Tibial nerve (tissue), 4 donors: ENCODE data around the gene DHRS11. TPM values are rescaled to one million over a fixed set of nuclear protein-coding genes. Genes with fewer than 3 reads are reported as not detected.
A peak's percentile ranks its signal among the peaks of the same experiment; 100 is the strongest.

Experiments used
- DNase-seq, 2 donors: peaks; one replicate each; pipeline ENCODE4 v3.0.0-alpha.2; 2019; ENCODE audit warnings: low spot score in 2 of 2
- H3K27ac ChIP-seq, 4 donors: fragments of 200-600 bp; sonication (generic) in 3 of 4; one replicate each; pipeline ENCODE4 v1.5.1; 2017 to 2019; ENCODE audit warnings: mild to moderate bottlenecking in 1 of 4
- H3K27me3 ChIP-seq, 2 donors: fragments of 200-600 bp; sonication (generic) in 1 of 2; one replicate each; pipeline versions ENCODE4 v1.5.1 to v1.6.0; 2017 to 2019
- H3K36me3 ChIP-seq, 3 donors: fragments of 200-600 bp; sonication (generic); one replicate each; pipeline ENCODE4 v1.5.1; 2018 to 2019
- H3K4me1 ChIP-seq, 4 donors: fragments of 200-600 bp; sonication (generic) in 3 of 4; one replicate each; pipeline ENCODE4 v1.5.1; 2017 to 2019
- H3K4me3 ChIP-seq, 4 donors: fragments of 200-600 bp; sonication (generic) in 3 of 4; one replicate each; pipeline ENCODE4 v1.5.1; 2017 to 2019; ENCODE audit warnings: mild to moderate bottlenecking in 1 of 4, moderate library complexity in 1 of 4
- H3K9me3 ChIP-seq, 4 donors: fragments of 200-600 bp; sonication (generic) in 3 of 4; one replicate each; pipeline ENCODE4 v1.5.1; 2017 to 2019
- EP300 ChIP-seq, 2 donors: sonication (generic); formaldehyde crosslinking; IDR thresholded peaks; one replicate each; pipeline ENCODE4 v1.6.1; 2017; ENCODE audit warnings: antibody characterized with exemption in 2 of 2, mild to moderate bottlenecking in 1 of 2
- POLR2A ChIP-seq, 2 donors: fragments of 450-650 bp; IDR thresholded peaks; one replicate each; pipeline ENCODE4 v1.6.1; 2017; ENCODE audit warnings: antibody characterized with exemption in 2 of 2, mild to moderate bottlenecking in 2 of 2, moderate library complexity in 2 of 2
- WGBS, 2 donors: methylation state at CpG; one replicate each; pipeline ENCODE4 v1.1.5; 2018; 5-methylcytosine and 5-hydroxymethylcytosine counted together
- total RNA-seq, 4 donors: library from RNA; depleted of rRNA; stranded (reverse); fragments of >200 nt; gene quantifications; one replicate each; pipeline ENCODE4 v1.1.0, GENCODE V29; 2016
- TF ChIP-seq, protein P1 (sequence below), 5 experiments: fragments of 200-600 bp in 3 of 5; fragments of 450-650 bp in 2 of 5; sonication (generic) in 3 of 5; IDR thresholded peaks; one replicate each; pipeline ENCODE4 v1.5.1; 2016 to 2019; ENCODE audit warnings: antibody characterized with exemption in 5 of 5, mild to moderate bottlenecking in 3 of 5, moderate library complexity in 2 of 5

The DHRS11 gene
- total RNA-seq, 4 donors from 2014 or later, result 0.78 to 14.7 (median 6.9) TPM

DNA sequence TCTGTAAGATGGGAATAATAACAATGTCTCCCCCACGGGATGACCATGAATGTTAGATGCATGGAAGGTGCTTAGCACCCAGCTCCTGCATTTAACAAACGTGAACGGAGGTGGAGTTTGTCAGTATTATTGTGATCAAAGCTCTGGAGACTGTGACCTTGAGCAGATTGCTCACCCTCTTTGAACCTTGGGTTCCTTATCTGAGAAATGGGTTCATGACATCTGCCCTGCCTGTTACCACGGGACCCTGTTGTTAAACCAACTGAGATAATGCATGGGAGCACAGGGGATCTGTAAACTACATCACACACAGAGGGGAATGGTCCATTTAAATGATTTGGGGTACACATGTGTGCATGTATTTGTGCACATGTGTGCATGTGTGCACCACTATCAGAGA is 39.3 kb downstream of the DHRS11 start:
- Histone ChIP-seq H3K36me3 (no peaks in the 10 kb centered on the region), H3K4me3 (no peak overlapping the region), H3K27me3 (peaks cover 0 to 41% of the 10 kb centered on the region in 2 donors), H3K9me3 (no peaks in the 10 kb centered on the region), H3K4me1 (peaks cover 0 to 12% (median 0%) of the 10 kb centered on the region in 4 donors), H3K27ac (no peak overlapping the region)
- no peak for DNase-seq
- WGBS, 2 donors, result 74 to 81% methylated on average over 4 of the region's 4 CpGs
- TF ChIP-seq, protein P1, sequence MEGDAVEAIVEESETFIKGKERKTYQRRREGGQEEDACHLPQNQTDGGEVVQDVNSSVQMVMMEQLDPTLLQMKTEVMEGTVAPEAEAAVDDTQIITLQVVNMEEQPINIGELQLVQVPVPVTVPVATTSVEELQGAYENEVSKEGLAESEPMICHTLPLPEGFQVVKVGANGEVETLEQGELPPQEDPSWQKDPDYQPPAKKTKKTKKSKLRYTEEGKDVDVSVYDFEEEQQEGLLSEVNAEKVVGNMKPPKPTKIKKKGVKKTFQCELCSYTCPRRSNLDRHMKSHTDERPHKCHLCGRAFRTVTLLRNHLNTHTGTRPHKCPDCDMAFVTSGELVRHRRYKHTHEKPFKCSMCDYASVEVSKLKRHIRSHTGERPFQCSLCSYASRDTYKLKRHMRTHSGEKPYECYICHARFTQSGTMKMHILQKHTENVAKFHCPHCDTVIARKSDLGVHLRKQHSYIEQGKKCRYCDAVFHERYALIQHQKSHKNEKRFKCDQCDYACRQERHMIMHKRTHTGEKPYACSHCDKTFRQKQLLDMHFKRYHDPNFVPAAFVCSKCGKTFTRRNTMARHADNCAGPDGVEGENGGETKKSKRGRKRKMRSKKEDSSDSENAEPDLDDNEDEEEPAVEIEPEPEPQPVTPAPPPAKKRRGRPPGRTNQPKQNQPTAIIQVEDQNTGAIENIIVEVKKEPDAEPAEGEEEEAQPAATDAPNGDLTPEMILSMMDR (IDR thresholded peaks at IDR 0.05), result no peak
- TF ChIP-seq EP300 (IDR thresholded peaks at IDR 0.05) (no peak), POLR2A (IDR thresholded peaks at IDR 0.05) (no peak)

DNA sequence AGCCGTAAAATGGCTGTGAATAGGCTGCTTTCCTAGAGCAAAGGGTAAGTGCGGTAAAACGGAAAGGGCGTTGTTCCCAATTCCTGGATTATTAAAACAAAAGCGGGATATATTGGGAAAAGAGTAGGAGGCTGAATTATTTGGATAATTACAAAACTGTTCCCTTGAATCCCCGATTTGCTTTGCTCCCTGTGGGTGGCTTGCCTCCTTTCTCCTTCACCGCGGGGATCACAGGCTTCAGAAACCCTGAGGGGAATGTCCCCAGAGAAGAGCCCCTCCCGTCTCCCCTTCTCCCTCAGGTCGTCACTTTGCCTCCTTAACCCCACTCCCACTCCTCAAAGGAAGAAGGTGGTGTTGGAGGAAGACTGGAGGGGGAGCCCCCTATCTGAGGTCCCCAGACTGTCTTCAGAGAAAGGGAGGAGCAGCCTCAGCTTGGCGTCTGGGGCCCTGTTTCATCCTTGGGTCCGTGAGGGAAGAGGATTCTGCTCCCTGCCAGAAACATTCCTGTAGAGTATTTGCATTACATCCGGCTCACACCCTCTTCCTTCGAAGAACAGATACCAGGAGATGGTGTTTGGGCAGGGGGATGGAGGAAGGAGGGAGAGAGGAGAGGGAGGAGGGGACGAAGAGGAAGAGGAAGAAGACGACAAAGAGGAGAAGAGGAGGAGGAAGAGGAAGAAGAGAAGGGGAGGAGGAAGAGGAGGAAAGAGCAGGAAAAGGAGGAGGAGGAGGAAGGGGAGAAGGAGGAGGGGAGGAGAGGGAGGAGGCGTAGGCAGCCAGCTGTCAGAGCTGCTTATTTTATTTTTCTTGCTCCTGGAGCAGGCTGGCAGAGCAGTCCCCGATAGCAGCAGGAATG is 41.5 kb downstream of the DHRS11 start:
- H3K36me3 ChIP-seq, result no peaks in the 10 kb centered on the region

DNA sequence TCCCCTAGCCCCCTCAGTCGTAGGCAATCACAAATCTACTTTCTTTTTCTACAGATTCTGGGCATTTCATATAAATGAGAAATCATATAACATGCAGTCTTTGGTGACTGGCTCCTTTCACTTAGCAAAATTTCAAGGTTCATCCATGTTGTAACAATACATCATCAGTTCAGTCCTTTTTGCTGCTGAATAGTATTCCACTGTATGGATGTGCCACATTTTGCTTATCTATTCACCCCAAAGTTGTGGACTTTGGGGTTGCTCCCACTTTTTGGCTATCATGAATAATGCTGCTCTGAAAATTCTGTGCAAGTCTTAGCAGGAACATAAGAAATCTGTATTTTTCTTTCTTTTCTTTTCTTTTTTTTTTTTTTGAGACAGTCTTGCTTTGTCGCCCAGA is 48.7 kb downstream of the DHRS11 start:
- TF ChIP-seq EP300 (IDR thresholded peaks at IDR 0.05), result no peak
- TF ChIP-seq, protein P1 (IDR thresholded peaks at IDR 0.05), result no peak
- no peak for TF ChIP-seq POLR2A (IDR thresholded peaks at IDR 0.05)
- H3K9me3 ChIP-seq, result no peaks in the 10 kb centered on the region
- H3K36me3 ChIP-seq, result no peaks in the 10 kb centered on the region
- no peak overlapping the region for H3K4me3 ChIP-seq
- no peak overlapping the region for H3K27ac ChIP-seq
- DNase-seq, result no peak
- WGBS, 2 donors, result 96 to 97% methylated on average over 2 of the region's 2 CpGs
- peaks cover 0 to 21% (median 15%) of the 10 kb centered on the region in 4 donors for H3K4me1 ChIP-seq
- peaks cover 3 to 90% of the 10 kb centered on the region in 2 donors for H3K27me3 ChIP-seq

More for the DNA sequence above, 41.5 kb downstream of the DHRS11 start:
- DNase-seq, result no peak
- TF ChIP-seq, protein P1 (IDR thresholded peaks at IDR 0.05), result no peak
- no peak for TF ChIP-seq EP300 (IDR thresholded peaks at IDR 0.05)
- no peak for TF ChIP-seq POLR2A (IDR thresholded peaks at IDR 0.05)
- H3K27me3 ChIP-seq, result peaks cover 0 to 53% of the 10 kb centered on the region in 2 donors
- H3K9me3 ChIP-seq, result no peaks in the 10 kb centered on the region
- 21 to 25% methylated on average over 18 of the region's 18 CpGs for WGBS, 2 donors
- H3K27ac ChIP-seq, result no peak overlapping the region
- H3K4me3 ChIP-seq, result no peak overlapping the region
- H3K4me1 ChIP-seq, result peaks cover 0 to 12% (median 0%) of the 10 kb centered on the region in 4 donors

DNA sequence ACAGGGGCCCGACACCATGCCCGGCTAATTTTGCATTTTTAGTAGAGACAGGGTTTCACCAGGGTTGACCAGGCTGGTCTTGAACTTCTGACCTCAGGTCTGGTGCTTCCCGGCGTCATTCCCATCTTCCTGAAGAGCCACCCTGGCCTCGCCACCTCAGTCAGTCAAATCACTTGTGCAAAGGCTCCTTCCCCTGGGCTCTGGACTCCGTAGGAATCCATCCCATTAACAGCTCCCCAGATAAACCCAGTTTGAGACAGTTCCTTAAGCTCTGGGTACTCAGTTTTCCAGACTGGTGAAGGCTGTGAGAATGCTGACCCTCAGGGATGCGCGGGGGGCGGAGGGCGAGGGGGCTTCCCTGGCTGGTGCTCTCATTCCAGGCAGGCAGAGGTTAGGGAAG is 49.2 kb downstream of the DHRS11 start:
- H3K4me3 ChIP-seq, result no peak overlapping the region
- no peak overlapping the region for H3K27ac ChIP-seq
- no peaks in the 10 kb centered on the region for H3K9me3 ChIP-seq
- no peak for DNase-seq
- TF ChIP-seq POLR2A (IDR thresholded peaks at IDR 0.05) (no peak), EP300 (IDR thresholded peaks at IDR 0.05) (no peak)
- TF ChIP-seq, protein P1 (IDR thresholded peaks at IDR 0.05), result no peak
- no peaks in the 10 kb centered on the region for H3K36me3 ChIP-seq
- peaks cover 0 to 21% (median 15%) of the 10 kb centered on the region in 4 donors for H3K4me1 ChIP-seq
- peaks cover 3 to 91% of the 10 kb centered on the region in 2 donors for H3K27me3 ChIP-seq
- 58% methylated on average over 9 to 10 of the region's 10 CpGs for whole genome bisulfite sequencing, 2 donors

DNA sequence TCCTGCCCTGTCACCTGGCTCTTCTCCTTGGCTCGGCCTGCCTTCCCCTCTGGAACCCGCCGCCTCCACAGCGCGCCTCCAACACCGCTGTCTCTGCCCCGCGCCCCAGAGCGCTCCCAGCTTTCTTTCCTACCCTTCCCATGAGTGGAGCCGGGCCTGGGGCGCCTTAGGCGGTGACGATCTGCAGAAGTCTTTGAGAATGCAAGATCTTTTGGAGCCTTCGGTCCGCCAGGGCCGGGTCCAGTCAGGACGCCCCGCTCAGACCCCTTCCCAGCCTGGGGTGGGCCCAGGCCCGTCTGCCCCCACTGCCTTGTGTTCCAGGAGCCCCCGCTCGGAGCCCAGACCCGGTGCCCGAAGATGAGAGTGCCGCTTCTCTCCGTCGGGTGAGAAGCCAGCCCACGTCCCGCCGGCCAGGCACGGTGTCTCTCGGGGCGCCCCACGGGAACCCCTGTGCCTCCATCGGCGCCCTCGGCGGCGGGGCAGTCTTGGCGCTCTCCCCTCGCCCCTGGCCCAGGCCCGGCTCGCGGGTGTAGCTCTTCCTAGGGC is 49.7 kb downstream of the DHRS11 start:
- DNase-seq, result no peak
- no peak for TF ChIP-seq EP300 (IDR thresholded peaks at IDR 0.05)
- TF ChIP-seq POLR2A (IDR thresholded peaks at IDR 0.05), result no peak
- TF ChIP-seq, protein P1 (IDR thresholded peaks at IDR 0.05), result no peak
- WGBS, 2 donors, result 1 to 4% methylated on average over 13 to 25 of the region's 43 CpGs
- peak overlapping the region in 3 of 4 donors; percentile 17 to 41 (median 26) for H3K4me3 ChIP-seq
- no peaks in the 10 kb centered on the region for H3K9me3 ChIP-seq
- no peak overlapping the region for H3K27ac ChIP-seq
- H3K36me3 ChIP-seq, result no peaks in the 10 kb centered on the region
- H3K27me3 ChIP-seq, result peaks cover 3 to 91% of the 10 kb centered on the region in 2 donors
- peaks cover 0 to 21% (median 15%) of the 10 kb centered on the region in 4 donors for H3K4me1 ChIP-seq
